T-helper 17 cell (primary cell): ENCODE results near the gene GTPBP3. TPM values are rescaled to one million over a fixed set of nuclear protein-coding genes. Genes with fewer than 3 reads are reported as not detected.
A peak's percentile ranks its signal among the peaks of the same experiment; 100 is the strongest.

Experiments
- ATAC-seq: fragments of 150-1000 bp; cut with Tn5 transposase; 2 replicates; pipeline ENCODE4 v1.10.0; 2021; ENCODE audit warnings: mild to moderate bottlenecking, moderate library complexity
- DNase-seq, 3 donors: peaks; one replicate each; pipeline versions ENCODE4 v3.0.0 to v3.0.0-alpha.2; 2020 to 2021
- H3K9me3 ChIP-seq: one replicate; pipeline ENCODE4 v1.7.0; 2013; ENCODE audit warnings: low read length, mild to moderate bottlenecking; ENCODE audit not compliant: control insufficient read depth, poor library complexity, severe bottlenecking
- H3K27ac Mint-ChIP-seq: one replicate; pipeline ENCODE4 v1.8.0; 2022; ENCODE audit warnings: mild to moderate bottlenecking, moderate library complexity, mixed read lengths
- H3K27me3 Mint-ChIP-seq: one replicate; pipeline ENCODE4 v1.8.0; 2022; ENCODE audit warnings: mixed read lengths
- H3K36me3 Mint-ChIP-seq: one replicate; pipeline ENCODE4 v1.8.0; 2022; ENCODE audit warnings: low read depth, mixed read lengths
- H3K4me1 Mint-ChIP-seq: one replicate; pipeline ENCODE4 v1.8.0; 2022; ENCODE audit warnings: mild to moderate bottlenecking, mixed read lengths
- H3K4me3 Mint-ChIP-seq: one replicate; pipeline ENCODE4 v1.8.0; 2022; ENCODE audit warnings: mild to moderate bottlenecking, moderate library complexity, mixed read lengths
- total RNA-seq, 4 donors: library from RNA in 2 of 4; stranded (reverse) in 2 of 4; gene quantifications; one replicate each; pipeline ENCODE4 v1.2.3 and lab custom pipeline; 2022 to 2026

Gene GTPBP3
- total RNA-seq, 2 donors from 2014 or later: 27.5 to 33.3 TPM

DNA sequence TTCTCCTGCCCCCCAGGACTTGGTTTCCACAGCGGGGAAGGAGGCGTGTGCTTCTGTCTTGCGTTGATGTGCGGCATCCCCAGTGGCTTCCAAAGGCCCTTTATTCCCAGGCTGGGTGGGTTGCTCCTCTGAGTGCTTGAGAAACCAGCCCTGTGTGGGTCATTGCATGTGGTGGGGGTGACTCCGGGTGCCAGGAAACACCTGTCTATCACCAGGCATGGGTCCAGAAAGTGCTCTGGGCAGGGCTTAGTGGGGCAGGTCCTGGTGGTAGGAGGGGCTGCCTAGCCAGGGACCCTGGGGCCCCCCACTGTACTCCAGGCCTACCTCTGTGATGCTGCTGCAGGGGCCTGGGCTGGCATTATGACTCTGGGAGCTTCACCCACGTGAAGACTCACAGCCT lies 18.4 kb upstream of the GTPBP3 start:
- H3K9me3 ChIP-seq: no peaks in the 10 kb centered on the region
- Mint-ChIP-seq H3K4me1 (peaks cover 10% of the 10 kb centered on the region), H3K27me3 (no peaks in the 10 kb centered on the region), H3K4me3 (no peak overlapping the region), H3K27ac (no peak overlapping the region), H3K36me3 (peaks cover 6% of the 10 kb centered on the region)
- ATAC-seq (no peak), DNase-seq (no peak)

GRCh38 chr19:17319473-17320238 lies 17.7 kb upstream of the GTPBP3 start:
- no peaks in the 10 kb centered on the region for H3K9me3 ChIP-seq
- Mint-ChIP-seq H3K27me3 (no peaks in the 10 kb centered on the region), H3K36me3 (peaks cover 6% of the 10 kb centered on the region), H3K4me3 (no peak overlapping the region), H3K27ac (no peak overlapping the region), H3K4me1 (peaks cover 10% of the 10 kb centered on the region)
- DNase-seq: no peak
- ATAC-seq: no peak

DNA sequence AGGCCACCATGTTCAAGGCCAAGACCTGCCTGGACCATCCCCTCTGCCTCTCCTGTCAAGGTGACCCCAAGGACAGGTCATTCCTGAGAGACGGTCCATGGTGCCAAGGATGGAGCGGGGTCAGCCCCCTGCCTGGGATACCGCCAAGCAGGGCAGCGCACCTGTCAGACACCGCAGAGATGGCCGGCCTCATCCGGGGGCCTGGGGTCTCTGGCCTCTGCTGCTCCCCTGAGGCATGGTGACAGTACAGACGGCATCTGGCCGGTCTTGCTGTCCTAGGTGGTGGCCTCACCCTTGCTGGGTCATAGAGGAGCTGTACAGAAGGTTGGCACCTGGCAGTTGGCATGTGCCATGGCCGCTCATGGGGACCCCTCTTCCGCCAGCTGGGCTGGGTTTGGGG lies 16.9 kb upstream of the GTPBP3 start:
- ATAC-seq (no peak), DNase-seq (no peak)
- H3K36me3 Mint-ChIP-seq: peaks cover 6% of the 10 kb centered on the region
- no peak overlapping the region for H3K27ac Mint-ChIP-seq
- H3K4me3 Mint-ChIP-seq: no peak overlapping the region
- no peaks in the 10 kb centered on the region for H3K9me3 ChIP-seq
- peaks cover 10% of the 10 kb centered on the region for H3K4me1 Mint-ChIP-seq
- H3K27me3 Mint-ChIP-seq: no peaks in the 10 kb centered on the region

- no peak overlapping the region for H3K4me3 Mint-ChIP-seq
- ATAC-seq (no peak), DNase-seq (no peak)
- H3K36me3 Mint-ChIP-seq: peaks cover 6% of the 10 kb centered on the region
- peaks cover 7% of the 10 kb centered on the region for H3K4me1 Mint-ChIP-seq
- H3K27me3 Mint-ChIP-seq: no peaks in the 10 kb centered on the region
- no peaks in the 10 kb centered on the region for H3K9me3 ChIP-seq
- H3K27ac Mint-ChIP-seq: no peak overlapping the region
Observed at GRCh38 chr19:17321655-17322489, 15.5 kb upstream of the GTPBP3 start.

- H3K27me3 Mint-ChIP-seq: no peaks in the 10 kb centered on the region
- ATAC-seq (no peak), DNase-seq (no peak)
- no peaks in the 10 kb centered on the region for H3K9me3 ChIP-seq
- peaks cover 6% of the 10 kb centered on the region for H3K36me3 Mint-ChIP-seq
- no peak overlapping the region for H3K4me3 Mint-ChIP-seq
- H3K4me1 Mint-ChIP-seq: peaks cover 8% of the 10 kb centered on the region
- H3K27ac Mint-ChIP-seq: no peak overlapping the region
Observed at GRCh38 chr19:17322854-17323253, 14.5 kb upstream of the GTPBP3 start.

GRCh38 chr19:17323300-17323963 lies 13.9 kb upstream of the GTPBP3 start:
- H3K27me3 Mint-ChIP-seq: no peaks in the 10 kb centered on the region
- no peak for DNase-seq
- no peaks in the 10 kb centered on the region for H3K9me3 ChIP-seq
- ATAC-seq: no peak
- H3K4me3 Mint-ChIP-seq: no peak overlapping the region
- H3K27ac Mint-ChIP-seq: no peak overlapping the region
- peaks cover 8% of the 10 kb centered on the region for H3K4me1 Mint-ChIP-seq
- H3K36me3 Mint-ChIP-seq: peaks cover 6% of the 10 kb centered on the region

- ATAC-seq: no peak
- DNase-seq: no peak
- Mint-ChIP-seq H3K4me3 (no peak overlapping the region), H3K4me1 (peaks cover 8% of the 10 kb centered on the region), H3K36me3 (peaks cover 6% of the 10 kb centered on the region), H3K27me3 (no peaks in the 10 kb centered on the region), H3K27ac (no peak overlapping the region)
- H3K9me3 ChIP-seq: no peaks in the 10 kb centered on the region
Observed at GRCh38 chr19:17323964-17324332, 13.4 kb upstream of the GTPBP3 start.

DNA sequence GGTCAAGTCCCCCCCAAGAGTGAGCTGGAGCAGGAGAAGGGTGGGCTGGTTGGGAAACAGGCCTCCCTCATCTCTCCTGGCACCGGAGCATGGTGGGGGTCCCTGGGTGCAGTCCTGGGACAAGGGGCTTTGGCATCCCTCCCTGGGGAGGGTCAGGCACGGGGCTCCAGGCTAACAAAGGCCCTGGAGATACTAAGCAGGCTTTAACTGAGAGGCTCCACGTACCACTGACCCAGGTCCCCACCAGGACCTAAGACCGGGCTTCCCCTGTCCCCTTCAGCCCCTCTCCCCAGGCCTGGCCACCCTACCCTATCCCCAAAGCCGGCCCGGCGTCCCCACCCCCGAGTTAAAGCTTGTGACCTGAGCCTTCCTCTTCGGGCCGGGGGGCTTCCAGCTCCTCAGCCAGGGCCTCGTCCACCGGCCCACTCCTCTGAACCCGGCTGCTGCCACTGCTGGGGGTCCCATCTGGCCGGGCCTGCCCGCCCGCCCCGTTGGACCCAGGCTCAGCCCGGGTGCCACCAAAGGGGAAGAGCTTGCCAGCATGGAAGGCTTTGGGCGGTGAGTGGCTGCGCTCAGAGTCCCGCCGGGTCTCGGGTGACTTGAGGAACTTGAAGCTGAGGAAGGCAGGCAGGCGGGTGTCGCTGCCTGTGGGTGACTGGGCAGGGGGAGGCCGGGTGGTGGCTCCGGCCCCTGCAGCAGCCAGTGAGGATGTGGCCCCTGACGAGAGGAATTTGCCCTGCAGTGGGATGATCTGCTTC lies 12.8 kb upstream of the GTPBP3 start:
- H3K27ac Mint-ChIP-seq: no peak overlapping the region
- peaks cover 10% of the 10 kb centered on the region for H3K4me1 Mint-ChIP-seq
- H3K9me3 ChIP-seq: no peaks in the 10 kb centered on the region
- H3K36me3 Mint-ChIP-seq: peaks cover 6% of the 10 kb centered on the region
- ATAC-seq (no peak), DNase-seq (no peak)
- no peaks in the 10 kb centered on the region for H3K27me3 Mint-ChIP-seq
- no peak overlapping the region for H3K4me3 Mint-ChIP-seq

DNA sequence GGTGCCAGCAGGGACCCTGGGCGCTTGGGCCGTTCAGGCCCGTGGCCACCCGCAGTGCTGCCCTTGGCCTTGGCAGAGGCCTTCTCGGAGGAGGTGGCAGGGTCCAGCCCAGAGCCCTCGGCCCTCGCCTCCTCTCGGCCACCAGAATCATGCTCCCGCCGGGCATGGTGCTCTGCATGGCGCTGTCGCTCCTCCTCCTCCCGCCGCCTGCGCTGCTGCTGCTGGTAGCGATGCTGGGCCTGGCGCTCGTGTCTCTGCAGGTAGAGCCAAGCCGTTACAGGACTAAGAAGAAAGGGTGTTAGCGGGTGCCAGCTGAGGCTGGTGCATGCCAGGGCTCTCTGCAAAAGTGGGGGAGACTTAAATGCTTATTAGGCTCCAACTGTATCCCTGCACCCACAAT lies 12.2 kb upstream of the GTPBP3 start:
- H3K4me3 Mint-ChIP-seq: no peak overlapping the region
- H3K27ac Mint-ChIP-seq: no peak overlapping the region
- H3K27me3 Mint-ChIP-seq: no peaks in the 10 kb centered on the region
- no peak for ATAC-seq
- peaks cover 4% of the 10 kb centered on the region for H3K36me3 Mint-ChIP-seq
- peaks cover 10% of the 10 kb centered on the region for H3K4me1 Mint-ChIP-seq
- no peak for DNase-seq
- H3K9me3 ChIP-seq: no peaks in the 10 kb centered on the region

GRCh38 chr19:17325881-17326594 lies 11.3 kb upstream of the GTPBP3 start:
- Mint-ChIP-seq H3K4me3 (peak overlapping the region; percentile 9), H3K4me1 (peaks cover 14% of the 10 kb centered on the region), H3K27ac (no peak overlapping the region), H3K36me3 (peaks cover 4% of the 10 kb centered on the region), H3K27me3 (no peaks in the 10 kb centered on the region)
- ATAC-seq (no peak), DNase-seq (no peak)
- no peaks in the 10 kb centered on the region for H3K9me3 ChIP-seq

- H3K9me3 ChIP-seq: no peaks in the 10 kb centered on the region
- DNase-seq: no peak
- H3K4me1 Mint-ChIP-seq: peaks cover 14% of the 10 kb centered on the region
- peak overlapping the region; percentile 9 for H3K4me3 Mint-ChIP-seq
- H3K27ac Mint-ChIP-seq: no peak overlapping the region
- H3K36me3 Mint-ChIP-seq: peaks cover 4% of the 10 kb centered on the region
- ATAC-seq: no peak
- no peaks in the 10 kb centered on the region for H3K27me3 Mint-ChIP-seq
Observed at GRCh38 chr19:17326595-17326966, 10.8 kb upstream of the GTPBP3 start.

- no peak for ATAC-seq
- no peak for DNase-seq
- peaks cover 4% of the 10 kb centered on the region for H3K36me3 Mint-ChIP-seq
- H3K9me3 ChIP-seq: no peaks in the 10 kb centered on the region
- peak overlapping the region; percentile 85 for H3K4me3 Mint-ChIP-seq
- H3K4me1 Mint-ChIP-seq: peaks cover 14% of the 10 kb centered on the region
- H3K27ac Mint-ChIP-seq: peak overlapping the region; percentile 57
- no peaks in the 10 kb centered on the region for H3K27me3 Mint-ChIP-seq
Observed at GRCh38 chr19:17327068-17327653, 10.2 kb upstream of the GTPBP3 start.
